Measurements from ENCODE around the gene CRK.

The CRK gene

GRCh38 chr17:1495265-1495989, 39.4 kb upstream of the CRK start:
- Histone ChIP-seq H3K79me2 (ENCODE audit: low read length) (no peaks in the 10 kb centered on the region), H3K4me3 (ENCODE audit: low read length) (no peak overlapping the region), H3K27ac (ENCODE audit: low read length) (no peak overlapping the region), H3K9ac (ENCODE audit: low read length) (no peak overlapping the region), H2AFZ (ENCODE audit: low read depth, low read length) (no peak overlapping the region), H3K36me3 (replicated peaks; ENCODE audit: low read depth, low read length) (no peaks in the 10 kb centered on the region), H3K4me1 (ENCODE audit: low read length) (peaks cover 6% of the 10 kb centered on the region; the same call in 1 of the 2 replicates), H4K20me1 (ENCODE audit: insufficient read depth, low read length) (no peaks in the 10 kb centered on the region), H3K4me2 (ENCODE audit: low read length) (no peak overlapping the region), H3K9me3 (ENCODE audit: insufficient read depth, low read length) (no peaks in the 10 kb centered on the region), H3K27me3 (ENCODE audit: low read depth, low read length) (peaks cover 6% of the 10 kb centered on the region)
- TF ChIP-seq CTCF (IDR thresholded peaks at IDR 0.05; ENCODE audit: low read depth, low read length) (no peak), EZH2phosphoT487 (IDR thresholded peaks at IDR 0.05; ENCODE audit: low read depth) (no peak)

GRCh38 chr17:1494736-1495253, 38.8 kb upstream of the CRK start:
- Histone ChIP-seq H3K4me1 (ENCODE audit: low read length) (peaks cover 6% of the 10 kb centered on the region; the same call in 1 of the 2 replicates), H4K20me1 (ENCODE audit: insufficient read depth, low read length) (no peaks in the 10 kb centered on the region), H3K27me3 (ENCODE audit: low read depth, low read length) (peaks cover 6% of the 10 kb centered on the region), H3K27ac (ENCODE audit: low read length) (no peak overlapping the region), H3K9me3 (ENCODE audit: insufficient read depth, low read length) (no peaks in the 10 kb centered on the region), H3K36me3 (replicated peaks; ENCODE audit: low read depth, low read length) (no peaks in the 10 kb centered on the region), H2AFZ (ENCODE audit: low read depth, low read length) (no peak overlapping the region), H3K9ac (ENCODE audit: low read length) (no peak overlapping the region), H3K4me3 (ENCODE audit: low read length) (no peak overlapping the region), H3K4me2 (ENCODE audit: low read length) (no peak overlapping the region), H3K79me2 (ENCODE audit: low read length) (no peaks in the 10 kb centered on the region)
- no peak for TF ChIP-seq CTCF (IDR thresholded peaks at IDR 0.05; ENCODE audit: low read depth, low read length)
- TF ChIP-seq EZH2phosphoT487 (IDR thresholded peaks at IDR 0.05; ENCODE audit: low read depth): no peak

- Histone ChIP-seq H3K4me3 (ENCODE audit: low read length) (no peak overlapping the region), H3K36me3 (replicated peaks; ENCODE audit: low read depth, low read length) (no peaks in the 10 kb centered on the region)
- no peak for TF ChIP-seq EZH2phosphoT487 (IDR thresholded peaks at IDR 0.05; ENCODE audit: low read depth)
- TF ChIP-seq CTCF (IDR thresholded peaks at IDR 0.05; ENCODE audit: low read depth, low read length): no peak
Measured at GRCh38 chr17:1494203-1494602, 38.2 kb upstream of the CRK start.

GRCh38 chr17:1493291-1493980, 37.4 kb upstream of the CRK start:
- no peak for TF ChIP-seq EZH2phosphoT487 (IDR thresholded peaks at IDR 0.05; ENCODE audit: low read depth)
- TF ChIP-seq CTCF (IDR thresholded peaks at IDR 0.05; ENCODE audit: low read depth, low read length): no peak
- H3K4me2 ChIP-seq (ENCODE audit: low read length): no peak overlapping the region
- no peak overlapping the region for H3K27ac ChIP-seq (ENCODE audit: low read length)
- H3K4me3 ChIP-seq (ENCODE audit: low read length): no peak overlapping the region
- no peaks in the 10 kb centered on the region for H3K9me3 ChIP-seq (ENCODE audit: insufficient read depth, low read length)
- no peak overlapping the region for H2AFZ ChIP-seq (ENCODE audit: low read depth, low read length)
- H3K9ac ChIP-seq (ENCODE audit: low read length): no peak overlapping the region
- H4K20me1 ChIP-seq (ENCODE audit: insufficient read depth, low read length): no peaks in the 10 kb centered on the region
- H3K36me3 ChIP-seq (replicated peaks; ENCODE audit: low read depth, low read length): no peaks in the 10 kb centered on the region
- no peaks in the 10 kb centered on the region for H3K79me2 ChIP-seq (ENCODE audit: low read length)
- H3K27me3 ChIP-seq (ENCODE audit: low read depth, low read length): peaks cover 6% of the 10 kb centered on the region
- peaks cover 7% of the 10 kb centered on the region; the same call in 1 of the 2 replicates for H3K4me1 ChIP-seq (ENCODE audit: low read length)

More at GRCh38 chr17:1494203-1494602, 38.2 kb upstream of the CRK start:
- no peaks in the 10 kb centered on the region for H4K20me1 ChIP-seq (ENCODE audit: insufficient read depth, low read length)
- H2AFZ ChIP-seq (ENCODE audit: low read depth, low read length): no peak overlapping the region
- H3K4me2 ChIP-seq (ENCODE audit: low read length): no peak overlapping the region
- peaks cover 6% of the 10 kb centered on the region for H3K27me3 ChIP-seq (ENCODE audit: low read depth, low read length)
- H3K4me1 ChIP-seq (ENCODE audit: low read length): peaks cover 6% of the 10 kb centered on the region; the same call in 1 of the 2 replicates
- no peaks in the 10 kb centered on the region for H3K9me3 ChIP-seq (ENCODE audit: insufficient read depth, low read length)
- H3K27ac ChIP-seq (ENCODE audit: low read length): no peak overlapping the region
- H3K79me2 ChIP-seq (ENCODE audit: low read length): no peaks in the 10 kb centered on the region
- no peak overlapping the region for H3K9ac ChIP-seq (ENCODE audit: low read length)

Measured in OCI-LY3 (cell line).